ENCODE measurements around the gene RCVRN. TPM values are rescaled to one million over a fixed set of nuclear protein-coding genes. Genes with fewer than 3 reads are reported as not detected.

RCVRN gene
- total RNA-seq, 1 donor from 2014 or later, result 0.14 TPM

- H3K36me3 Mint-ChIP-seq, result no peaks in the 10 kb centered on the region
- no peak for TF ChIP-seq CTCF (conservative IDR thresholded peaks at IDR 0.05)
- no peak overlapping the region for H3K4me3 Mint-ChIP-seq
- H3K27ac Mint-ChIP-seq, result no peak overlapping the region
- H3K9me3 Mint-ChIP-seq, result no peaks in the 10 kb centered on the region
- no peak for DNase-seq (ENCODE audit: extremely low spot score, unreplicated experiment)
- H3K4me1 Mint-ChIP-seq (ENCODE audit: unreplicated experiment), result peaks cover 22% of the 10 kb centered on the region
- H3K27me3 Mint-ChIP-seq, result peaks cover 21% of the 10 kb centered on the region
Observed at GRCh38 chr17:9898812-9899211, 6.3 kb downstream of the RCVRN start.

- H3K27ac Mint-ChIP-seq, result no peak overlapping the region
- H3K27me3 Mint-ChIP-seq, result peaks cover 25% of the 10 kb centered on the region
- H3K4me3 Mint-ChIP-seq, result no peak overlapping the region
- no peak for DNase-seq (ENCODE audit: extremely low spot score, unreplicated experiment)
- no peaks in the 10 kb centered on the region for H3K36me3 Mint-ChIP-seq
- no peaks in the 10 kb centered on the region for H3K9me3 Mint-ChIP-seq
- H3K4me1 Mint-ChIP-seq (ENCODE audit: unreplicated experiment), result peaks cover 22% of the 10 kb centered on the region
- no peak for TF ChIP-seq CTCF (conservative IDR thresholded peaks at IDR 0.05)
Observed at GRCh38 chr17:9897372-9897968, 7.6 kb downstream of the RCVRN start.

GRCh38 chr17:9895923-9896322, 9.1 kb downstream of the RCVRN start:
- Mint-ChIP-seq H3K9me3 (no peaks in the 10 kb centered on the region), H3K4me3 (no peak overlapping the region), H3K4me1 (ENCODE audit: unreplicated experiment) (peaks cover 12% of the 10 kb centered on the region), H3K27ac (no peak overlapping the region), H3K27me3 (peaks cover 19% of the 10 kb centered on the region), H3K36me3 (no peaks in the 10 kb centered on the region)
- no peak for TF ChIP-seq CTCF (conservative IDR thresholded peaks at IDR 0.05)
- DNase-seq (ENCODE audit: extremely low spot score, unreplicated experiment), result no peak

DNA sequence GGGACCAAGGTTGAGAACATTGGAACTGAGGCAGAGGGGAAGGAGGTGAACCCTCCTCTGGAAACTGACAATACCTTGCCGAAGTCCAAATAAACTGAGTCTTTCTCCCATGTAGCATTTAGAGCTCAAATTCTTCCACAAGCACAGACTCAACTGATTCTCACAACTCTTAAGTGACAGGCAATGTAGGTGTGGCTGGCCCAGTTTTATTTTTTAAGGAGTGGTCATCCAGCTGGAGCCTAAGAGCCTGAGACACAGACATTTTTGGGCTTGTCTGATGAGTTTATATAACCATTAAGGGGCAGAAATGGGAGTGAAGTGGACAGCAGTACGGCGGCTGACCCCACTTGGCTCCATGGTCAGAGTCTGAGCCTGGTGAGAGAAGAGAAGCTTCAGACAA, 10.8 kb downstream of the RCVRN start:
- peaks cover 17% of the 10 kb centered on the region for H3K27me3 Mint-ChIP-seq
- no peak for DNase-seq (ENCODE audit: extremely low spot score, unreplicated experiment)

GRCh38 chr17:9893411-9894012, 11.6 kb downstream of the RCVRN start:
- Mint-ChIP-seq H3K4me1 (ENCODE audit: unreplicated experiment) (no peaks in the 10 kb centered on the region), H3K27me3 (peaks cover 17% of the 10 kb centered on the region), H3K36me3 (no peaks in the 10 kb centered on the region), H3K9me3 (no peaks in the 10 kb centered on the region), H3K27ac (no peak overlapping the region), H3K4me3 (no peak overlapping the region)
- DNase-seq (ENCODE audit: extremely low spot score, unreplicated experiment), result no peak
- no peak for TF ChIP-seq CTCF (conservative IDR thresholded peaks at IDR 0.05)

More for the DNA sequence above, 10.8 kb downstream of the RCVRN start:
- TF ChIP-seq CTCF (conservative IDR thresholded peaks at IDR 0.05), result no peak
- Mint-ChIP-seq H3K4me1 (ENCODE audit: unreplicated experiment) (no peaks in the 10 kb centered on the region), H3K4me3 (no peak overlapping the region), H3K9me3 (no peaks in the 10 kb centered on the region), H3K36me3 (no peaks in the 10 kb centered on the region), H3K27ac (no peak overlapping the region)
